Gastroesophageal sphincter (tissue), 4 donors: Measurements from ENCODE around the gene CYSTM1. TPM values are rescaled to one million over a fixed set of nuclear protein-coding genes. Genes with fewer than 3 reads are reported as not detected.
"Not testable (repeated sequence)": the region's sequence is repeated elsewhere in the genome, so short reads cannot be mapped to it uniquely, and the experiment has no call there.

ENCODE experiments used
- ATAC-seq: fragments of 150-250 bp; one replicate; pipeline ENCODE4 v1.9.1; 2016; ENCODE audit warnings: mild to moderate bottlenecking, moderate library complexity
- H3K27ac ChIP-seq, 4 donors: fragments of 200-600 bp; sonication (generic) in 3 of 4; 1 replicate in 3 of 4; 2 replicates in 1 of 4; pipeline ENCODE4 v1.5.1; 2016 to 2019
- H3K27me3 ChIP-seq: fragments of 200-600 bp; sonication (generic); one replicate; pipeline ENCODE4 v1.5.1; 2019
- H3K36me3 ChIP-seq, 2 donors: fragments of 200-600 bp; sonication (generic); one replicate each; pipeline ENCODE4 v1.5.1; 2019; ENCODE audit warnings: control low read depth in 1 of 2
- H3K4me1 ChIP-seq, 3 donors: fragments of 200-600 bp; sonication (generic); 1 replicate in 2 of 3; 2 replicates in 1 of 3; pipeline ENCODE4 v1.5.1; 2016 to 2019; ENCODE audit warnings: control low read depth in 2 of 3
- H3K4me3 ChIP-seq, 2 donors: fragments of 200-600 bp; sonication (generic); one replicate each; pipeline ENCODE4 v1.5.1; 2019; ENCODE audit warnings: mild to moderate bottlenecking in 1 of 2, moderate library complexity in 1 of 2
- H3K9me3 ChIP-seq, 3 donors: fragments of 200-600 bp; sonication (generic); one replicate each; pipeline ENCODE4 v1.5.1; 2017 to 2019; ENCODE audit warnings: control low read depth in 2 of 3
- EP300 ChIP-seq: sonication (generic); formaldehyde crosslinking; IDR thresholded peaks from one replicate; pipeline ENCODE4 v1.6.1; 2017; ENCODE audit warnings: antibody characterized with exemption, mild to moderate bottlenecking
- POLR2A ChIP-seq, 2 donors: fragments of 450-650 bp; IDR thresholded peaks; one replicate each; pipeline ENCODE4 v1.6.1; 2017; ENCODE audit warnings: antibody characterized with exemption in 2 of 2, mild to moderate bottlenecking in 2 of 2, moderate library complexity in 1 of 2
- POLR2AphosphoS5 ChIP-seq: sonication (generic); formaldehyde crosslinking; IDR thresholded peaks from one replicate; pipeline ENCODE4 v1.6.1; 2017; ENCODE audit warnings: antibody characterized with exemption
- WGBS, 2 donors: methylation state at CpG; one replicate each; pipeline ENCODE4 v1.1.5; 2018; ENCODE audit warnings: low coverage in 1 of 2; 5-methylcytosine and 5-hydroxymethylcytosine counted together
- total RNA-seq, 4 donors: library from RNA; depleted of rRNA; stranded (reverse); fragments of >200 nt; gene quantifications; one replicate each; pipeline ENCODE4 v1.1.0, GENCODE V29; 2016
- TF ChIP-seq, protein P1 (sequence below), 4 experiments: fragments of 200-600 bp in 2 of 4; fragments of 450-650 bp in 2 of 4; sonication (generic) in 1 of 4; IDR thresholded peaks; one replicate each; pipeline ENCODE4 v1.5.1; 2017 to 2019; ENCODE audit warnings: antibody characterized with exemption in 4 of 4, mild to moderate bottlenecking in 2 of 4, moderate library complexity in 2 of 4

The CYSTM1 gene
- total RNA-seq, 4 donors from 2014 or later: 41.6 to 102 (median 62.3) TPM

DNA sequence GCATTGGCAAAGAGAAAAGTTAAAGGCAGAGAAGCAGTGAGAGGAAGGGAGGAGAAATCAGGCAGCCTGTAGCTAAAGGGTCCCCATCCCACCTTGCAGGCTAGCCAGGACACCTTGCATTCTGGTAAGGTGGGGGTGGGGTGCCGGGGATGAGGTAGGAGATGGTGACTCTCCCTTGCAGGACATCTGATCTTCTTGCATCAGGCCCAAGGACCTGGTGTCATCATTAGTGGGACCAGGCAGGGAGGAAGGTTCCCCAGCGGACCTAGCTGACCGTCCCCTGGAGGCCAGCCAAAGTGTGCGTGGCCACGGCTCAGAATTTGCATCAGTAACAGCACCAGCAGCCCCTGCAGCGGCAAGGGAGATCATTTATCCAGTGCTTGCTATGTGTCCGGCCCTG is 21.7 kb upstream of the CYSTM1 start:
- Histone ChIP-seq H3K27me3 (no peaks in the 10 kb centered on the region), H3K4me1 (peaks cover 0 to 29% (median 0%) of the 10 kb centered on the region in 3 donors), H3K36me3 (no peaks in the 10 kb centered on the region), H3K4me3 (no peak overlapping the region), H3K9me3 (no peaks in the 10 kb centered on the region), H3K27ac (no peak overlapping the region)
- TF ChIP-seq POLR2AphosphoS5: no peak
- TF ChIP-seq, protein P1, sequence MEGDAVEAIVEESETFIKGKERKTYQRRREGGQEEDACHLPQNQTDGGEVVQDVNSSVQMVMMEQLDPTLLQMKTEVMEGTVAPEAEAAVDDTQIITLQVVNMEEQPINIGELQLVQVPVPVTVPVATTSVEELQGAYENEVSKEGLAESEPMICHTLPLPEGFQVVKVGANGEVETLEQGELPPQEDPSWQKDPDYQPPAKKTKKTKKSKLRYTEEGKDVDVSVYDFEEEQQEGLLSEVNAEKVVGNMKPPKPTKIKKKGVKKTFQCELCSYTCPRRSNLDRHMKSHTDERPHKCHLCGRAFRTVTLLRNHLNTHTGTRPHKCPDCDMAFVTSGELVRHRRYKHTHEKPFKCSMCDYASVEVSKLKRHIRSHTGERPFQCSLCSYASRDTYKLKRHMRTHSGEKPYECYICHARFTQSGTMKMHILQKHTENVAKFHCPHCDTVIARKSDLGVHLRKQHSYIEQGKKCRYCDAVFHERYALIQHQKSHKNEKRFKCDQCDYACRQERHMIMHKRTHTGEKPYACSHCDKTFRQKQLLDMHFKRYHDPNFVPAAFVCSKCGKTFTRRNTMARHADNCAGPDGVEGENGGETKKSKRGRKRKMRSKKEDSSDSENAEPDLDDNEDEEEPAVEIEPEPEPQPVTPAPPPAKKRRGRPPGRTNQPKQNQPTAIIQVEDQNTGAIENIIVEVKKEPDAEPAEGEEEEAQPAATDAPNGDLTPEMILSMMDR (IDR thresholded peaks at IDR 0.05): no peak
- no peak for TF ChIP-seq EP300
- TF ChIP-seq POLR2A (IDR thresholded peaks at IDR 0.05): no peak
- WGBS, 2 donors: 50 to 57% methylated on average over 2 to 4 of the region's 7 CpGs
- no peak for ATAC-seq

DNA sequence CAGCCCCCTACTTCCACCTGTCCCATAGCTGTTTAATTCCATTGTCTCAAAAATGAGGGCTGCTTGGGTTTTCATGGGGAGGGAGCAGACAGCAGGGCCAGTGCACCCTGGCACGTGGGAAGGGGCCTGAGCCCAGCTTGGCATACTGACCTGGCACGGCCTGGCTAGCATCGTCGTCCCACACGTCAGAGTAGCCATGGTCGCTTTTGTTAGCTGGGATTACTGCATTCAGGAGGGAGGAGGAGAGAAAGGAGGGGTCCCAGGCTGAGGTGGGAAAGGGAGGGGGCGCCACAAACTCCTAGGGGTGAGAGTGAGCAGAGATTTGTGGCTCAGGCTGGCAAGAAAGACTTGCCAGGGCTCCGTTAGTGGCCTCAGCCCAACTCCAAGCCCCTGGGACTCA is 21.1 kb upstream of the CYSTM1 start:
- Histone ChIP-seq H3K36me3 (no peaks in the 10 kb centered on the region), H3K9me3 (no peaks in the 10 kb centered on the region), H3K27me3 (no peaks in the 10 kb centered on the region), H3K4me1 (peaks cover 0 to 29% (median 0%) of the 10 kb centered on the region in 3 donors), H3K4me3 (no peak overlapping the region), H3K27ac (no peak overlapping the region)
- WGBS, 2 donors: 68% methylated on average over 4 of the region's 8 CpGs; no CpG with 5 or more reads in 1 of the 2 donors
- TF ChIP-seq EP300 (no peak), POLR2A (IDR thresholded peaks at IDR 0.05) (no peak), POLR2AphosphoS5 (no peak)
- TF ChIP-seq, protein P1 (IDR thresholded peaks at IDR 0.05): no peak
- no peak for ATAC-seq

DNA sequence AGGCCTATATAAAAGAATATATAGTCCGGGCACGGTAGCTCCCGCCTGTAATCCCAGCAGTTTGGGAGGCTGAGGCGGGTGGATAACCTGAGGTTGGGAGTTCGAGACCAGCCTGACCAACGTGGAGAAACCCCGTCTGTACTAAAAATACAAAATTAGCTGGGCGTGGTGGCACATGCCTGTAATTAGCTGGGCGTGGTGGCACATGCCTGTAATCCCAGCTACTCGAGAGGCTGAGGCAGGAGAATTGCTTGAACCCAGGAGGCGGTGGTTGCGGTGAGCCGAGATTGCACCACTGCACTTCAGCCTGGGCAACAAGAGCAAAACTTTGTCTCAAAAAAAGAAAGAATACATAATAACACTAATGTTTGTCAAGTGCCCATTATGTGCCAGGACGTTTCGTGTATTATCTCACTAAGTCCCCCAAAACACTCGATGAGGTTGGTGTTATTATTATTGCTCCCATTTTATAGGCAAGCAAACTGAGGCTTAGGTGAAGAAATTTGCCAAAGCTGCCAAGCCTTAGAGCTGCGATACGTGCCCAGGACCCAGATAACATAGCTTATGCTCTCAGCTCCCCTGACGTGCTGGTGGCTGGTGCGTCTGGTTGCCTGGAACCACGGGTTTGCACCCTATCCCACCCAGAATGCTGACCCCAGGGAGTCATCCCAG is 20.1 kb upstream of the CYSTM1 start:
- not testable (repeated sequence) for H3K4me3 ChIP-seq, H3K9me3 ChIP-seq, ATAC-seq, H3K36me3 ChIP-seq, H3K27me3 ChIP-seq, H3K27ac ChIP-seq
- peaks cover 0 to 29% (median 0%) of the 10 kb centered on the region in 3 donors for H3K4me1 ChIP-seq
- 83 to 88% methylated on average over 9 to 11 of the region's 21 CpGs for WGBS, 2 donors

DNA sequence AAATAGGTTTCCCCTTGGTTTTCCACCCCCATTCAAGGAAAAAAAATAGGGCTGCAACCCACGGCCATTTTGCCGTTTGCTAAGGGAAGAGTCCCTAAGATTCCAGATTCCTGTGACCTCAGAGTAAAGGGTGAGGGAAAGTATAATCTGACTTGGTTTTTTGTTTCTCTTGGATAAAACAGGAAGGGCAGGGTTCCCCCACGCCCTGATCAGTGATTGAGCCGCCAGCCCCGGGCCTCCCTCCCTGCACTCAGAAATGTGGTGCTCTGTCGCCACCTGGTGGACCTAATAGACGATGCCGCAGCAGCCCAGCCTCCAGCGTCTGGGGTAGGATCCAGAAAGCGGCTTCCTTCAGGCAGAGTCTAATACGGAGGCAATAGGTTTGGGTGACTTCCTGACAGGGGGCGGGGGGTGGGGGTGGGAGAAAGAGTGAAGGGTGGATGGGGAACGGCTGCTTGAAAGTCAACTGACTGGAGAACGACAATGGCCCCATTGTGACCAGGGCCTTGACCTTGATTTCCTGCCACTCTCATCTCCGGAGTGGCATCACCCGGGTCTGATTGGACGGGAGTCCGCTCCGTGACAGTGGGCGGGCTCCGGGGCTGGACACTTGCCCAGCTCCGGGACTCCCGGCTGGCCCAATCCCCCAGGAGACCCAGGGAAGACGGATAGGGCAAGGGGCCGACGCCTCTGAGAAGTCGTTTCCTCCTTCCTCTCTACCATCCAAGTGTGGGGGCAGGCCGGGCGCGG is 17.8 kb upstream of the CYSTM1 start:
- H3K4me3 ChIP-seq: peak overlapping the region in 1 of 2 donors; percentile 48
- H3K4me1 ChIP-seq: peaks cover 0 to 29% (median 0%) of the 10 kb centered on the region in 3 donors
- H3K36me3 ChIP-seq: no peaks in the 10 kb centered on the region
- no peaks in the 10 kb centered on the region for H3K9me3 ChIP-seq
- H3K27me3 ChIP-seq: no peaks in the 10 kb centered on the region
- peak overlapping the region in 3 of 4 donors; percentile 45 to 77 (median 48) for H3K27ac ChIP-seq
- peak; percentile 94 for ATAC-seq
- no peak for TF ChIP-seq EP300
- TF ChIP-seq, protein P1 (IDR thresholded peaks at IDR 0.05): peak in 3 of 4 experiments; percentile 92 to 95 (median 94)
- no peak for TF ChIP-seq POLR2AphosphoS5
- TF ChIP-seq POLR2A (IDR thresholded peaks at IDR 0.05): no peak
- 0% methylated on average over 3 to 8 of the region's 30 CpGs for WGBS, 2 donors

DNA sequence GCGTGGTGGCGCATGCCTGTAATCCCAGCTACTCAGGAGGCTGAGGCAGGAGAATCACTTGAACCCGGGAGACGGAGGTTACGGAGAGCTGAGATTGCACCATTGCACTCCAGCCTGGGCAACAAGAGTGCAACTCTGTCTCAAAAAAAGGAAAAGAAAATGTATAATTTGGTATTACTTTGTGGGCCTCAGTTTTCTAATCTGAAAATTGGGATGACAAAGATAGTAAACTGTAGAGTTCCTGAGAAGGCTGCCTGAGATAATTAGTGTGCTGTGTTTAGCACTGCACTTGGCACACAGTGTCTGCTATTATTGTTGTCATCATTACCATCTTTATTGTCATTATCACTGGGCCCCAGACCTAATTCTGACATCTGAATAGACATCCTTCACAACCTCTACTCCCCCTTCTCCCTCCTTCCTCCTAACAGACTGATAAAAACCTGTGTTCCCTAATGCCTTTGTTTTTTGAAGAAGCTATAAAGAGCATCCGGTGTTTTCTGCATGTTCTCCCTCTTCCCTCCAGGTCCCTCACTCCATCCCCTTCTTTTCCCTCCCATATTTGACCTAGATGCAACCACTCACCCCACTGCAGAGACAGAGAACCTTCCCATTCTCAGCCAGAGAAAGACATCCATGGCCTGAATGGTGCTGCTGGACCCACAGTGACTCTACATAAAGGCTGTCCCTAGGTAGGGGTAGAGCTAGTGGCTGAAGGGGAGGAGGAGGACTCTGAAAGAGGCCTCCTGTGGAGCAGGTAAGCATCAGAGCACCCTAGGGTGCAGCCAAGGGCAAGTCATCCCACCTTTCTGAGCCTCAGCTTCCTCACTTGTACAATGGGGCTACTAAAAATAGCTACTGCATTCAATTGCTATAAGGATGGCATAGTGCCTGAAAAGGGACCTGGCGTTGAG is 15.7 kb upstream of the CYSTM1 start:
- 19 to 70% methylated on average over 2 to 5 of the region's 7 CpGs for WGBS, 2 donors

More for the DNA sequence above, 15.7 kb upstream of the CYSTM1 start:
- no peak overlapping the region for H3K4me3 ChIP-seq
- no peaks in the 10 kb centered on the region for H3K9me3 ChIP-seq
- peaks cover 0 to 16% (median 0%) of the 10 kb centered on the region in 3 donors for H3K4me1 ChIP-seq
- no peaks in the 10 kb centered on the region for H3K27me3 ChIP-seq
- TF ChIP-seq EP300: no peak
- TF ChIP-seq POLR2AphosphoS5: no peak
- no peak for TF ChIP-seq POLR2A (IDR thresholded peaks at IDR 0.05)
- TF ChIP-seq, protein P1 (IDR thresholded peaks at IDR 0.05): no peak
- no peak overlapping the region for H3K27ac ChIP-seq
- H3K36me3 ChIP-seq: no peaks in the 10 kb centered on the region
- no peak for ATAC-seq
